CD4-positive, alpha-beta T cell treated with Interleukin-12 subunit alpha and Interleukin-12 subunit beta, for 1 hour (primary cell): ENCODE data around the gene ATP1A4.

Experiments used
- DNase-seq: peaks from one replicate; pipeline ENCODE4 v3.0.0-alpha.2; 2020

The ATP1A4 gene

GRCh38 chr1:160178731-160179130, 27.3 kb downstream of the ATP1A4 start:
- DNase-seq = no peak

- no peak for DNase-seq
Observed at GRCh38 chr1:160179336-160179735, 27.9 kb downstream of the ATP1A4 start.

- DNase-seq = no peak
Observed at GRCh38 chr1:160186246-160186645, 34.8 kb downstream of the ATP1A4 start.

GRCh38 chr1:160186729-160187128, 35.3 kb downstream of the ATP1A4 start:
- no peak for DNase-seq

- no peak for DNase-seq
Observed at GRCh38 chr1:160187407-160187806, 36.0 kb downstream of the ATP1A4 start.

GRCh38 chr1:160188341-160188740, 36.9 kb downstream of the ATP1A4 start:
- DNase-seq = no peak

- no peak for DNase-seq
Observed at GRCh38 chr1:160189649-160190625, 38.5 kb downstream of the ATP1A4 start, which contains the start of gene CASQ1. CASQ1 (plus strand) TSS chr1:160190575; CDS start chr1:160190752, 177 bp downstream.

GRCh38 chr1:160191756-160192155, 40.4 kb downstream of the ATP1A4 start:
- DNase-seq = no peak

GRCh38 chr1:160192234-160192633, 40.8 kb downstream of the ATP1A4 start:
- no peak for DNase-seq

- DNase-seq = peak; percentile 79
Observed at GRCh38 chr1:160193091-160193819, 41.9 kb downstream of the ATP1A4 start.

- no peak for DNase-seq
Observed at GRCh38 chr1:160193832-160194736, 42.7 kb downstream of the ATP1A4 start.

- DNase-seq = no peak
Observed at GRCh38 chr1:160194737-160195059, 43.3 kb downstream of the ATP1A4 start.

- DNase-seq = no peak
Observed at GRCh38 chr1:160196143-160196542, 44.7 kb downstream of the ATP1A4 start.

GRCh38 chr1:160197231-160197630, 45.8 kb downstream of the ATP1A4 start:
- DNase-seq = no peak

- no peak for DNase-seq
Observed at GRCh38 chr1:160200786-160201185, 49.4 kb downstream of the ATP1A4 start.

GRCh38 chr1:160204526-160205241, 53.3 kb downstream of the ATP1A4 start:
- peak; percentile 35 for DNase-seq

- peak; percentile 78 for DNase-seq
Observed at GRCh38 chr1:160205242-160206035, 54.0 kb downstream of the ATP1A4 start, which contains the start of gene PEA15. PEA15 (plus strand) TSS chr1:160205384; CDS start chr1:160211545, 6,161 bp downstream.

- peak; percentile 65 for DNase-seq
Observed at GRCh38 chr1:160206036-160206389, 54.6 kb downstream of the ATP1A4 start.

- no peak for DNase-seq
Observed at GRCh38 chr1:160206421-160207117, 55.2 kb downstream of the ATP1A4 start.

- DNase-seq = no peak
Observed at GRCh38 chr1:160207118-160207650, 55.8 kb downstream of the ATP1A4 start.
